Left hindlimb (tissue), 1 donor: ENCODE measurements around the gene PGLYRP2.

Source experiments
- DNase-seq: peaks from one replicate; pipeline ENCODE4 v3.0.0-alpha.2; 2018

Gene PGLYRP2

GRCh38 chr19:15438577-15438976 lies 40.7 kb downstream of the PGLYRP2 start:
- DNase-seq, result no peak

GRCh38 chr19:15438124-15438496 lies 41.2 kb downstream of the PGLYRP2 start:
- no peak for DNase-seq

GRCh38 chr19:15437355-15438123 lies 41.8 kb downstream of the PGLYRP2 start:
- DNase-seq, result no peak

GRCh38 chr19:15436826-15437110 lies 42.5 kb downstream of the PGLYRP2 start:
- no peak for DNase-seq

GRCh38 chr19:15436012-15436825 lies 43.1 kb downstream of the PGLYRP2 start:
- no peak for DNase-seq

GRCh38 chr19:15433519-15434069 lies 45.7 kb downstream of the PGLYRP2 start:
- DNase-seq, result no peak

- peak; percentile 93 for DNase-seq
Measured at GRCh38 chr19:15432629-15433518, 46.4 kb downstream of the PGLYRP2 start.

GRCh38 chr19:15432018-15432494 lies 47.2 kb downstream of the PGLYRP2 start:
- DNase-seq, result no peak

DNA sequence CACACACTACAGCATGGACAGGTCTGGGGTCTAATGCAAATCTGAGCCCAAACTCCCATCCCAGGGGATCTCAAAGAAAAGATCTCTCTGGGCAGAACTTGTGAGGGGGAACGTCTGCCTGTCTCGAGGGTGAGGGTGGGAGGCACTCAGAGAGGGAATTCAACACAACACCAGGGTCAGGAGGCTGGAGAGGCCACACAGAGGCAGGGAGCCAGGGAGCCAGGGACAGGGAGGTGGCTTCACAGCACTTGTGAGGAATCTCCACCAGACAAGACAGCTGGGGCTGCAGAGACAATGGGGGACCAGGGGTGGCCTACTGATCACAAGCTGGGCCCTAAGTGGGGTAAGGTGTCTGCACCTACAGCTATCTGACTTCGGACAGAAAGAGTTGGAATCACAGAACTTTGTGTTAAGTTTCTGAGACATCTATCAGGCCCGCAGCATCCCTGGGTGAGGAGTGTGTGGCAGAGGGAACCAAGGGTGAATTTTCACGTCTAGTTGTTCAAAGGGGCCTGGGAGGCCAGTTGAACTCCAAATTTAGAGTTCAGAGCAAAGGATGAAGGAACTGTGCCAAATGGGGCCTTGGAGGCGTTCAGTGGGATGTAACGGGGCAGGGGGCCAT lies 47.8 kb downstream of the PGLYRP2 start:
- DNase-seq, result no peak

DNA sequence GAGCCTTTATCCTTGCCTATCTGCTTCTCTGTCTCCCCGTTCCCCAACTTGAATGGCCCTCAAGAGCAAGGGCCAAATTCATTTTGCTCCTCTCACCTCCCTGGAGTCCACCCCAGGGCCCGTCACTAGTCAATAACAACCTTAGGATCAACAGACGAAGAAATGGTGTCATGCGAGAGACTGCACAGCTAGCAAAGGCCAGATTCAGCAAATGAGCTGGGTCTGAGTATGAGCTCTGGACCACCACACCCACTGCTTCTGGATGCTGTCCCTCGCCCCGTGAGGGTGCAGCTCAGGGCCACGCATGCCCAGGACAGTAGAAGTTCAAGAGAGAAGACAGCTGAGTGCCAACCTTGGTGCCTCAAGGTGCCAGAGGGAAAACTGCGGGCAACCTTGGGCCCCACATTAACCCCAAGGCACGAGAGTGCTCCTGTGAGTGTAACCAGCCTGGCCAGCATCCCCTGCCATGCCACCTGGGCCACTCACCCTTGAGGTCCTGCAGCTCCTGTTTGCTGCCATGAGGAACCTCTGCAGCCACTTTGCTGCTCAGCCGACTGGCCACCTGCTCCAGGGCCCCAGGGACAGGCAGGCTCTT lies 48.7 kb downstream of the PGLYRP2 start:
- DNase-seq, result no peak

DNA sequence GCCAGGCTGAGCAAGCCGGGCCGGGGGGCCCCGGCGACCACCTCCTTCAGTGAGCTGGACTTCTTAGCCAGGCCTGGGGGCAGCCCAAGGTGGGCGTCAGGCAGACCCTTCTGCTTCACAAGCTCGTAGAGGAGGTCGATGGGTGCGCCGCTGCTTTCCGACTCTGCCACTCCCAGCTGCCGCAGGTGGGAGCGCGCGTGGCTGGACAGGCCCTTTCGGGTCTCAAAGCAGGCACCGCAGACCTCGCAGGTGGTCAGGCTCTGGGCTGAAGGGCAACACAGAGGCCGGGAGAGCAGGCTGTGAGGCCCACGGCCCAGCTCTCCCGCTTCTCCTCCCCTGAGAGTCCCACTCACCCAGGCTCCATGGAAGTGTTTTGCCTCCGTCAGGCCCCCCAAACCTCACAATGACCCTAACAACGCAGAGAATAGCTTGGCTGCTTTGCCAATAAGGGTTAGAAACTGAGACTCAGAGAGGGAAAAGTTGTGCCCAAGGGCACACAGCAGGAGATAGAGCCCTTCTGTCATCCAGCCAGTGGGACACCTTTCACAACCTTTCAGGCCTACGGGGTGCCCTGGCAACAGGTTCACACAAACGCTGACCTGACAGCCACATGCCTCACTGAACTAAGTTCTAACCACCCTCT lies 49.4 kb downstream of the PGLYRP2 start:
- DNase-seq, result no peak

GRCh38 chr19:15428956-15429824 lies 50.1 kb downstream of the PGLYRP2 start:
- DNase-seq, result no peak

- DNase-seq, result no peak
Measured at GRCh38 chr19:15427991-15428471, 51.3 kb downstream of the PGLYRP2 start.

GRCh38 chr19:15427350-15427700 lies 52.0 kb downstream of the PGLYRP2 start:
- no peak for DNase-seq

GRCh38 chr19:15426485-15427349 lies 52.6 kb downstream of the PGLYRP2 start:
- DNase-seq, result no peak

GRCh38 chr19:15425321-15425950 lies 53.9 kb downstream of the PGLYRP2 start:
- DNase-seq, result no peak

DNA sequence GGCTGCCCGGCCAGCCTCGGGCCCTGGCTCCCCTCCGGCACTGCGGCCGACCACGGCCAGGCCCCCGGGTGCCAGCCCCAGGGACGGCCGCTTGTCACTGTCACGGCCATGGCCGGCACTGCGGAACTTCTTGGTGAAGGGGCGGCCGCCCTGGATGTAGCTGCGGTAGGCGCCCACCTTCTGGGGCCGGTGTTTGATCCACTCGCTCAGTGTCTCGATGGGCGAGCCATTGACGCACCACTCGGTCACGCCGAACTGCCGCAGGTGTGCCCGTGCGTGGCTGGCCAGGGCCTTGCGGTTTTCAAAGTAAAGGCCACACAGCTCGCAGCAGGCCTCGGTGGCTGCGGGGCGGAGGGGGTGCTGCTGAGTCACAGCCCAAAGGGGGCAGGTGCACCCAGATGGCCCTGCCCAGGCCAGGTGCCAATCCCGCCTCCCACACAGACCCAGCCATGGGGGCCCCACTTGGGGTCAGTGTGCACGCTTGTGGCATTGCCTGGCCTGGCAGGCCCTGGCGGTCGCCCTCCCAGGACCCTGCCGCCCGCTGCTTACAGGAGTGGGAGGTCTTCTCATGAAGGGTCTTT lies 54.5 kb downstream of the PGLYRP2 start:
- DNase-seq, result no peak

- no peak for DNase-seq
Measured at GRCh38 chr19:15424121-15424520, 55.2 kb downstream of the PGLYRP2 start.

DNA sequence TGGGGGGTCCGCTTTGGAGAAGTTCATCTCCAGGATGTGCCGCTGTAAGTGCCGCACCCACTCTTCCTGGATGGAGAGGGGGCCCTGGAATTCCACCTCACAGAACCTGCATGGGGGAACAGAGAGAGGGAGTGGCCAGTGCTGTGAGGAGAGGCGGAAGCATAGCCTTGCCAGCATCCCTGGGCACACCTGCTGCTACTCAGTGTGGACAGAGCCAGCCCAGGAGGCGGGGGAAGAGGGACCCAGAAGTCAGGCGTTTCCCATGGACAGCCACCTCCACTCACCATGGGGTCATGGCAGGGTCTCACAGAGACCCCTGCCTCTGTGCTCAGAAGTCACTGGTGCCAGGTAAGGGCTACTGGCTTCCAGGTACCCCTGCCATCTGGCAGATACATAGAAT lies 56.2 kb downstream of the PGLYRP2 start:
- DNase-seq, result no peak
